Astrocyte (in vitro differentiated cells and primary cell): ENCODE data around the gene HERC6.

Experiments used
- EZH2 ChIP-seq: IDR thresholded peaks from 2 replicates; pipeline ENCODE4 v1.6.1; 2012; ENCODE audit warnings: mild to moderate bottlenecking, low read length, inconsistent platforms; ENCODE audit not compliant: insufficient read depth
- TF ChIP-seq, protein P1 (sequence below): IDR thresholded peaks from 2 replicates; pipeline ENCODE4 v1.5.1; 2011; ENCODE audit warnings: low read depth, mild to moderate bottlenecking, inconsistent platforms, low read length, moderate library complexity; ENCODE audit not compliant: insufficient read depth

DNA sequence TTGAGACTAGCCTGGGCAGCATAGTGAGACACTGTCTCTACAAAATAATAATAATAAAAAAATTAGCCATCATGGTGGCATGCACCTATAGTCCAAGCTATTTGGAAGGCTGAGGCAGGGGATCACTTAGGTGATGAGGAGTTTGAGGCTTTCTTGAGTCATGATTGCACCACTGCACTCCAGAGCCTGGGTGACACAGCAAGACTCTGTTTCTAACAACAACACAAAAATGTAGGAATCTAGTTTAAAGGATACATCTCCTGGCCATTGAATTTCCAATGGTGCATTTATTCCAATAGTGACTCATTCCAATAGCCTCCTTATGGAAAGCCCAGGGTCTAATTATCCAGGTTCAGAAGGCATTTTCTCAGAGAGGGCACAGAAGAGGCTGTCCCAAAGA, 21.9 kb upstream of the HERC6 start:
- no peak for TF ChIP-seq EZH2
- TF ChIP-seq, protein P1, sequence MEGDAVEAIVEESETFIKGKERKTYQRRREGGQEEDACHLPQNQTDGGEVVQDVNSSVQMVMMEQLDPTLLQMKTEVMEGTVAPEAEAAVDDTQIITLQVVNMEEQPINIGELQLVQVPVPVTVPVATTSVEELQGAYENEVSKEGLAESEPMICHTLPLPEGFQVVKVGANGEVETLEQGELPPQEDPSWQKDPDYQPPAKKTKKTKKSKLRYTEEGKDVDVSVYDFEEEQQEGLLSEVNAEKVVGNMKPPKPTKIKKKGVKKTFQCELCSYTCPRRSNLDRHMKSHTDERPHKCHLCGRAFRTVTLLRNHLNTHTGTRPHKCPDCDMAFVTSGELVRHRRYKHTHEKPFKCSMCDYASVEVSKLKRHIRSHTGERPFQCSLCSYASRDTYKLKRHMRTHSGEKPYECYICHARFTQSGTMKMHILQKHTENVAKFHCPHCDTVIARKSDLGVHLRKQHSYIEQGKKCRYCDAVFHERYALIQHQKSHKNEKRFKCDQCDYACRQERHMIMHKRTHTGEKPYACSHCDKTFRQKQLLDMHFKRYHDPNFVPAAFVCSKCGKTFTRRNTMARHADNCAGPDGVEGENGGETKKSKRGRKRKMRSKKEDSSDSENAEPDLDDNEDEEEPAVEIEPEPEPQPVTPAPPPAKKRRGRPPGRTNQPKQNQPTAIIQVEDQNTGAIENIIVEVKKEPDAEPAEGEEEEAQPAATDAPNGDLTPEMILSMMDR: no peak
